Measurements from ENCODE around the gene ADGRL3.
"Not testable (repeated sequence)": the region's sequence is repeated elsewhere in the genome, so short reads cannot be mapped to it uniquely, and the experiment has no call there.

The ADGRL3 gene

GRCh38 chr4:61763682-61764081 is 563.6 kb downstream of the ADGRL3 start:
- DNase-seq, result no peak

GRCh38 chr4:61764090-61764489 is 564.0 kb downstream of the ADGRL3 start:
- not testable (repeated sequence) for DNase-seq

GRCh38 chr4:61769444-61770167 is 569.5 kb downstream of the ADGRL3 start:
- DNase-seq, result not testable (repeated sequence)

GRCh38 chr4:61770456-61770855 is 570.3 kb downstream of the ADGRL3 start:
- no peak for DNase-seq

GRCh38 chr4:61771056-61771455 is 570.9 kb downstream of the ADGRL3 start:
- no peak for DNase-seq

- DNase-seq, result no peak
Measured at GRCh38 chr4:61772126-61772525, 572.0 kb downstream of the ADGRL3 start.

GRCh38 chr4:61773655-61774245 is 573.6 kb downstream of the ADGRL3 start:
- DNase-seq, result no peak

- DNase-seq, result no peak
Measured at GRCh38 chr4:61782133-61782532, 582.0 kb downstream of the ADGRL3 start.

GRCh38 chr4:61783050-61783449 is 582.9 kb downstream of the ADGRL3 start:
- DNase-seq, result no peak

- no peak for DNase-seq
Measured at GRCh38 chr4:61785761-61786160, 585.6 kb downstream of the ADGRL3 start.

GRCh38 chr4:61786211-61786610 is 586.1 kb downstream of the ADGRL3 start:
- DNase-seq, result no peak

- DNase-seq, result no peak
Measured at GRCh38 chr4:61795998-61796397, 595.9 kb downstream of the ADGRL3 start.

- DNase-seq, result no peak
Measured at GRCh38 chr4:61799794-61800193, 599.7 kb downstream of the ADGRL3 start.

- DNase-seq, result no peak
Measured at GRCh38 chr4:61805227-61805626, 605.1 kb downstream of the ADGRL3 start.

- no peak for DNase-seq
Measured at GRCh38 chr4:61805979-61806378, 605.9 kb downstream of the ADGRL3 start.

- no peak for DNase-seq
Measured at GRCh38 chr4:61812171-61812570, 612.0 kb downstream of the ADGRL3 start.

- DNase-seq, result no peak
Measured at GRCh38 chr4:61817071-61817470, 616.9 kb downstream of the ADGRL3 start.

GRCh38 chr4:61820136-61820535 is 620.0 kb downstream of the ADGRL3 start:
- no peak for DNase-seq

- no peak for DNase-seq
Measured at GRCh38 chr4:61824454-61824853, 624.3 kb downstream of the ADGRL3 start.

- no peak for DNase-seq
Measured at GRCh38 chr4:61827907-61828391, 627.8 kb downstream of the ADGRL3 start.

GRCh38 chr4:61828960-61829359 is 628.8 kb downstream of the ADGRL3 start:
- DNase-seq, result no peak

- no peak for DNase-seq
Measured at GRCh38 chr4:61831987-61832386, 631.9 kb downstream of the ADGRL3 start.

- no peak for DNase-seq
Measured at GRCh38 chr4:61837395-61837794, 637.3 kb downstream of the ADGRL3 start.

- DNase-seq, result no peak
Measured at GRCh38 chr4:61838072-61838471, 637.9 kb downstream of the ADGRL3 start.

- no peak for DNase-seq
Measured at GRCh38 chr4:61841714-61842113, 641.6 kb downstream of the ADGRL3 start.
